ENCODE measurements around the gene AGMO.

AGMO gene

GRCh38 chr7:15197042-15197977 is 364.5 kb downstream of the AGMO start:
- Histone ChIP-seq H3K4me1 (ENCODE audit: insufficient read depth, low read length, poor library complexity, severe bottlenecking) (peaks cover 4% of the 10 kb centered on the region), H3K4me3 (ENCODE audit: low read length, poor library complexity, severe bottlenecking) (no peak overlapping the region), H3K36me3 (ENCODE audit: insufficient read depth, low read length) (no peaks in the 10 kb centered on the region), H3K79me2 (ENCODE audit: insufficient read depth, low read length) (no peaks in the 10 kb centered on the region), H3K4me2 (ENCODE audit: low read depth, low read length, poor library complexity, severe bottlenecking) (no peak overlapping the region), H3K9me3 (ENCODE audit: insufficient read depth, low read depth, low read length) (no peaks in the 10 kb centered on the region), H4K20me1 (ENCODE audit: insufficient read depth, low read length, poor library complexity, severe bottlenecking) (no peaks in the 10 kb centered on the region), H3K9ac (ENCODE audit: low read depth, low read length, poor library complexity, severe bottlenecking) (no peak overlapping the region), H3K9me2 (replicated peaks; ENCODE audit: low read depth, low read length) (no peaks in the 10 kb centered on the region), H3F3A (ENCODE audit: low read depth) (no peaks in the 10 kb centered on the region), H2AFZ (ENCODE audit: low read length) (no peak overlapping the region), H3K27me3 (ENCODE audit: insufficient read depth, low read length, poor library complexity, severe bottlenecking) (no peaks in the 10 kb centered on the region)
- no peak for TF ChIP-seq EZH2phosphoT487 (IDR thresholded peaks at IDR 0.05; ENCODE audit: borderline replicate concordance)
- TF ChIP-seq, protein P1, sequence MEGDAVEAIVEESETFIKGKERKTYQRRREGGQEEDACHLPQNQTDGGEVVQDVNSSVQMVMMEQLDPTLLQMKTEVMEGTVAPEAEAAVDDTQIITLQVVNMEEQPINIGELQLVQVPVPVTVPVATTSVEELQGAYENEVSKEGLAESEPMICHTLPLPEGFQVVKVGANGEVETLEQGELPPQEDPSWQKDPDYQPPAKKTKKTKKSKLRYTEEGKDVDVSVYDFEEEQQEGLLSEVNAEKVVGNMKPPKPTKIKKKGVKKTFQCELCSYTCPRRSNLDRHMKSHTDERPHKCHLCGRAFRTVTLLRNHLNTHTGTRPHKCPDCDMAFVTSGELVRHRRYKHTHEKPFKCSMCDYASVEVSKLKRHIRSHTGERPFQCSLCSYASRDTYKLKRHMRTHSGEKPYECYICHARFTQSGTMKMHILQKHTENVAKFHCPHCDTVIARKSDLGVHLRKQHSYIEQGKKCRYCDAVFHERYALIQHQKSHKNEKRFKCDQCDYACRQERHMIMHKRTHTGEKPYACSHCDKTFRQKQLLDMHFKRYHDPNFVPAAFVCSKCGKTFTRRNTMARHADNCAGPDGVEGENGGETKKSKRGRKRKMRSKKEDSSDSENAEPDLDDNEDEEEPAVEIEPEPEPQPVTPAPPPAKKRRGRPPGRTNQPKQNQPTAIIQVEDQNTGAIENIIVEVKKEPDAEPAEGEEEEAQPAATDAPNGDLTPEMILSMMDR (conservative IDR thresholded peaks at IDR 0.05; ENCODE audit: low read length): no peak

- Histone ChIP-seq H3K9me3 (ENCODE audit: insufficient read depth, low read depth, low read length) (no peaks in the 10 kb centered on the region), H3K4me2 (ENCODE audit: low read depth, low read length, poor library complexity, severe bottlenecking) (no peak overlapping the region), H3K36me3 (ENCODE audit: insufficient read depth, low read length) (no peaks in the 10 kb centered on the region), H3K9me2 (replicated peaks; ENCODE audit: low read depth, low read length) (no peaks in the 10 kb centered on the region), H4K20me1 (ENCODE audit: insufficient read depth, low read length, poor library complexity, severe bottlenecking) (no peaks in the 10 kb centered on the region), H3K9ac (ENCODE audit: low read depth, low read length, poor library complexity, severe bottlenecking) (no peak overlapping the region), H3K79me2 (ENCODE audit: insufficient read depth, low read length) (no peaks in the 10 kb centered on the region), H2AFZ (ENCODE audit: low read length) (no peak overlapping the region), H3K4me1 (ENCODE audit: insufficient read depth, low read length, poor library complexity, severe bottlenecking) (no peaks in the 10 kb centered on the region), H3K27me3 (ENCODE audit: insufficient read depth, low read length, poor library complexity, severe bottlenecking) (no peaks in the 10 kb centered on the region), H3K4me3 (ENCODE audit: low read length, poor library complexity, severe bottlenecking) (no peak overlapping the region), H3F3A (ENCODE audit: low read depth) (no peaks in the 10 kb centered on the region)
- TF ChIP-seq, protein P1 (conservative IDR thresholded peaks at IDR 0.05; ENCODE audit: low read length): no peak
- no peak for TF ChIP-seq EZH2phosphoT487 (IDR thresholded peaks at IDR 0.05; ENCODE audit: borderline replicate concordance)
Measured at GRCh38 chr7:15178065-15178464, 383.8 kb downstream of the AGMO start.

- Histone ChIP-seq H3K4me3 (ENCODE audit: low read length, poor library complexity, severe bottlenecking) (no peak overlapping the region), H3F3A (ENCODE audit: low read depth) (no peaks in the 10 kb centered on the region), H3K27me3 (ENCODE audit: insufficient read depth, low read length, poor library complexity, severe bottlenecking) (no peaks in the 10 kb centered on the region), H3K79me2 (ENCODE audit: insufficient read depth, low read length) (no peaks in the 10 kb centered on the region), H4K20me1 (ENCODE audit: insufficient read depth, low read length, poor library complexity, severe bottlenecking) (no peaks in the 10 kb centered on the region), H3K36me3 (ENCODE audit: insufficient read depth, low read length) (no peaks in the 10 kb centered on the region), H3K9ac (ENCODE audit: low read depth, low read length, poor library complexity, severe bottlenecking) (no peak overlapping the region), H3K4me2 (ENCODE audit: low read depth, low read length, poor library complexity, severe bottlenecking) (no peak overlapping the region), H2AFZ (ENCODE audit: low read length) (no peak overlapping the region), H3K9me3 (ENCODE audit: insufficient read depth, low read depth, low read length) (no peaks in the 10 kb centered on the region), H3K9me2 (replicated peaks; ENCODE audit: low read depth, low read length) (no peaks in the 10 kb centered on the region), H3K4me1 (ENCODE audit: insufficient read depth, low read length, poor library complexity, severe bottlenecking) (no peaks in the 10 kb centered on the region)
- TF ChIP-seq, protein P1 (conservative IDR thresholded peaks at IDR 0.05; ENCODE audit: low read length): no peak
- TF ChIP-seq EZH2phosphoT487 (IDR thresholded peaks at IDR 0.05; ENCODE audit: borderline replicate concordance): no peak
Measured at GRCh38 chr7:15176089-15176488, 385.7 kb downstream of the AGMO start.

All from Loucy (cell line).